DND-41 (cell line): ENCODE measurements around the gene ATG16L2.

Experiments
- CTCF ChIP-seq: IDR thresholded peaks from 2 replicates; pipeline ENCODE4 v1.5.1; 2012; ENCODE audit warnings: borderline replicate concordance, low read length, moderate library complexity, mild to moderate bottlenecking; ENCODE audit not compliant: poor library complexity, severe bottlenecking; ENCODE audit errors: extremely low read depth
- EZH2 ChIP-seq: IDR thresholded peaks from 3 replicates; pipeline ENCODE4 v1.6.1; 2012; ENCODE audit warnings: borderline replicate concordance, low read depth, mild to moderate bottlenecking, moderate library complexity, low read length, inconsistent platforms; ENCODE audit not compliant: severe bottlenecking

GRCh38 chr11:72792437-72793021 lies 21.7 kb upstream of the ATG16L2 start:
- TF ChIP-seq CTCF (no peak), EZH2 (no peak)
